Measurements from ENCODE around the gene CDK5R1.
"Not testable (repeated sequence)": the region's sequence is repeated elsewhere in the genome, so short reads cannot be mapped to it uniquely, and the experiment has no call there.

The CDK5R1 gene

DNA sequence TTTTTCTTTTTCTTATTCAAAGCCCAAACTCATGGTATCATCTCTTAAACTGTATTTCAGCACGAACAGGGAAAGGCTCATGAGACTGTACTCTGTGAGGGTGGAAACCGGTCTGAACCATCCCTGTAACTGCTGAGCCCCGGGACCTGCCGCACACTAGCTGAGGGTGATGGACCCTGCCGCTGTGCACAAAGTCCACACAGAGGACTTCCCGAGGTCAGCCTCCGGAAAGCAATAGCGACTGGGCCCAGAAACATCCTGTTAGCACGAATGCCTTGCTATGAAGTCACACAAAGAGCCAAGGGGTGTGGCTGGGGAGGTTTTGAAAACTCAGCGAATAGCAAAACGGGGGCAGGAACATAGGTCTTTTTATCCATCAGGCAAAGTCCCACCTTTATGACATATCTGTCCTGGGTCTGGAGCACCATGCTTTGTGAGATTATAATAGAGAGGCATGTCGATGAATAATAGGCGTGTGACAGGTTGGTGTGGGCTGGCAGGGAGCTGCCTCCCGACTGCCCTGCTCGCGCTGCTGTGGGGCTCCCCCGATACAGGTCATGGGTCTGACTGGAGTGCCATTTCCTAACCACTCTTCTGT, 33.4 kb downstream of the CDK5R1 start:
- Histone ChIP-seq H3K9me3 (ENCODE audit: insufficient read depth, low read depth, low read length) (no peaks in the 10 kb centered on the region), H3K9ac (ENCODE audit: low read depth, low read length) (peak overlapping the region; percentile 85; the same call in 1 of the 2 replicates), H3K27me3 (ENCODE audit: insufficient read depth, low read length) (peaks cover 6% of the 10 kb centered on the region), H3K4me3 (ENCODE audit: low read length) (peak overlapping the region; percentile 64), H3K27ac (ENCODE audit: low read length) (peak overlapping the region; percentile 3), H3K4me1 (ENCODE audit: insufficient read depth, low read length) (peaks cover 49% of the 10 kb centered on the region; the same call in 1 of the 2 replicates), H3K36me3 (ENCODE audit: insufficient read depth, low read depth, low read length) (no peaks in the 10 kb centered on the region)

GRCh38 chr17:32520737-32521404, 34.1 kb downstream of the CDK5R1 start:
- peaks cover 47% of the 10 kb centered on the region; the same call in 1 of the 2 replicates for H3K4me1 ChIP-seq (ENCODE audit: insufficient read depth, low read length)
- no peaks in the 10 kb centered on the region for H3K36me3 ChIP-seq (ENCODE audit: insufficient read depth, low read depth, low read length)
- H3K27me3 ChIP-seq (ENCODE audit: insufficient read depth, low read length), result peaks cover 6% of the 10 kb centered on the region
- H3K9ac ChIP-seq (ENCODE audit: low read depth, low read length), result peak overlapping the region; percentile 85; the same call in 1 of the 2 replicates
- H3K27ac ChIP-seq (ENCODE audit: low read length), result no peak overlapping the region
- H3K4me3 ChIP-seq (ENCODE audit: low read length), result no peak overlapping the region
- H3K9me3 ChIP-seq (ENCODE audit: insufficient read depth, low read depth, low read length), result no peaks in the 10 kb centered on the region

DNA sequence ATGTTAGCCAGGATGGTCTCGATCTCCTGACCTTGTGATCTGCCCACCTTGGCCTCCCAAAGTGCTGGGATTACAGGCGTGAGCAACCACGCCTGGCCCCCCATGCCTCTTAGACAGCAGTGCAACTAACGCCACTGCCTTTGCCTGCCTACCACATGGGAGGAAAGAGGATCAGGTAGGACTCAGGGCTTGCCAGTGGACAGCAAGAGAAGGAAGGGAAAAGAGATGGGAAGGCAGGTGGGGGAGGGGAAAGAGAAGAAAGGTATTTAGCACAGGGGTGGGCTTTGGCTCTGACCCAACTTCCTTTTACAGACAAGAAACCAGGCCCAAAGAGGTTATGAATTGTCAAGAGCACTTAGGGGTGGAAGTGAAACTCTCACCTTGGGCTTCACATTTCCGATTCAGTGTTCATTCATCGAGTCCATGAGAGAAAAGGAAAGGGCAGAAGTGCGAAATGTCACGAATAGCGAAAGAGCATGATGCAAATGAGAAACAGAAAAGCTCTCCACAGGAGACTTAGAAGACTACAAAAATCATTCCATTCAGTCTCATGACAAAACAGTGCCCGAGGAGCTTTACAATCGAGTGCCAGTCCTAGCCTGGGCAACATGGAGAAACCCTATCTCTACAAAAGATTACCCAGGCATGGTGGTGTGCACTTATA, 36.4 kb downstream of the CDK5R1 start:
- Histone ChIP-seq H3K27ac (ENCODE audit: low read length) (no peak overlapping the region), H3K36me3 (ENCODE audit: insufficient read depth, low read depth, low read length) (no peaks in the 10 kb centered on the region), H3K9ac (ENCODE audit: low read depth, low read length) (no peak overlapping the region), H3K4me3 (ENCODE audit: low read length) (no peak overlapping the region), H3K9me3 (ENCODE audit: insufficient read depth, low read depth, low read length) (no peaks in the 10 kb centered on the region), H3K27me3 (ENCODE audit: insufficient read depth, low read length) (peaks cover 5% of the 10 kb centered on the region), H3K4me1 (ENCODE audit: insufficient read depth, low read length) (peaks cover 32% of the 10 kb centered on the region; the same call in 1 of the 2 replicates)

GRCh38 chr17:32523827-32524552, 37.2 kb downstream of the CDK5R1 start:
- no peaks in the 10 kb centered on the region for H3K36me3 ChIP-seq (ENCODE audit: insufficient read depth, low read depth, low read length)
- no peak overlapping the region for H3K27ac ChIP-seq (ENCODE audit: low read length)
- H3K4me3 ChIP-seq (ENCODE audit: low read length), result no peak overlapping the region
- no peaks in the 10 kb centered on the region for H3K27me3 ChIP-seq (ENCODE audit: insufficient read depth, low read length)
- H3K9me3 ChIP-seq (ENCODE audit: insufficient read depth, low read depth, low read length), result no peaks in the 10 kb centered on the region
- H3K9ac ChIP-seq (ENCODE audit: low read depth, low read length), result no peak overlapping the region
- peaks cover 27% of the 10 kb centered on the region; the same call in 1 of the 2 replicates for H3K4me1 ChIP-seq (ENCODE audit: insufficient read depth, low read length)

GRCh38 chr17:32524553-32524880, 37.7 kb downstream of the CDK5R1 start:
- not testable (repeated sequence) for H3K9me3 ChIP-seq (ENCODE audit: insufficient read depth, low read depth, low read length); H3K36me3 ChIP-seq (ENCODE audit: insufficient read depth, low read depth, low read length); H3K27ac ChIP-seq (ENCODE audit: low read length); H3K4me3 ChIP-seq (ENCODE audit: low read length); H3K9ac ChIP-seq (ENCODE audit: low read depth, low read length); H3K27me3 ChIP-seq (ENCODE audit: insufficient read depth, low read length)
- peaks cover 27% of the 10 kb centered on the region; the same call in 1 of the 2 replicates for H3K4me1 ChIP-seq (ENCODE audit: insufficient read depth, low read length)

DNA sequence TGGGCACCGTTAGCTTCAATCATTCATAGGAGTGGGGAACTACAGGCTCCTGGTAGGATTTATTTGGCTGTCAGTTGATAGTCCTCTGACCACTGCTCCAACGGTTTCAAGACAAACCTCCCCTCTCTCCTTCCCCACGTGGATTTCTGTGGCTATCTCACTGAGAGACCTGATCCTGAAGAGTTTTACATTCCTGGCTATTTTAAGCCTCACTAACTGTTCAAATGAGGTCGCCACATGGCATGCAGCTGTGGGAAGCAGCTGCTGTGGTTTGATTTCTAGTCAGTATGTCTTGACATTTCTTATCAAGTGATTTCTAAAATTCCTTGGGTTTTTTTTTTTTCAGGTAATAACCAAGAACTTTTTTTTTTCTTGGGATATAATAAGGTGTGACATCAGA, 38.3 kb downstream of the CDK5R1 start:
- no peak overlapping the region for H3K9ac ChIP-seq (ENCODE audit: low read depth, low read length)
- no peak overlapping the region for H3K4me3 ChIP-seq (ENCODE audit: low read length)
- peaks cover 22% of the 10 kb centered on the region; the same call in 1 of the 2 replicates for H3K4me1 ChIP-seq (ENCODE audit: insufficient read depth, low read length)
- H3K27me3 ChIP-seq (ENCODE audit: insufficient read depth, low read length), result no peaks in the 10 kb centered on the region
- no peaks in the 10 kb centered on the region for H3K36me3 ChIP-seq (ENCODE audit: insufficient read depth, low read depth, low read length)
- H3K27ac ChIP-seq (ENCODE audit: low read length), result no peak overlapping the region
- H3K9me3 ChIP-seq (ENCODE audit: insufficient read depth, low read depth, low read length), result no peaks in the 10 kb centered on the region

DNA sequence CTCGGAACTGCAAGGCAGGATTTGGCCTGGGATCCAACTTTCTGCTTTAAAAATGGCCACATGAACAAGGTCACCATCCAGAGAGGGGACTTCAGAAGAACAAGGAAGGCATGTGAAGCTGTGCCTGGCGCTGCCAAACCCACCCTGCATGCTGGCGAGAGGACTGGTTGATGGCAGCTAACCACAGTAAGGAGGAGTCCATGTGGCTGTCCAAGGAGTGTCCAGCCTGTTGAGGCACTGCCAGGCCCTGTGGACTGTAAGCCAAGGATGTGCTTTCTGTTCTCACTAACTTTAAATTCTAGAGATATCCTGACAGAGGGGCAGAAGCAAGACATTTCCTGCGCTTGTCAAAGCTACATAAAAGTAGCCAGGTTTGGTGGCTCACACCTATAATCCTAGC, 40.4 kb downstream of the CDK5R1 start:
- Histone ChIP-seq H3K9me3 (ENCODE audit: insufficient read depth, low read depth, low read length) (no peaks in the 10 kb centered on the region), H3K4me1 (ENCODE audit: insufficient read depth, low read length) (peaks cover 10% of the 10 kb centered on the region; the same call in 1 of the 2 replicates), H3K36me3 (ENCODE audit: insufficient read depth, low read depth, low read length) (no peaks in the 10 kb centered on the region), H3K9ac (ENCODE audit: low read depth, low read length) (no peak overlapping the region), H3K4me3 (ENCODE audit: low read length) (no peak overlapping the region), H3K27ac (ENCODE audit: low read length) (no peak overlapping the region), H3K27me3 (ENCODE audit: insufficient read depth, low read length) (no peaks in the 10 kb centered on the region)

DNA sequence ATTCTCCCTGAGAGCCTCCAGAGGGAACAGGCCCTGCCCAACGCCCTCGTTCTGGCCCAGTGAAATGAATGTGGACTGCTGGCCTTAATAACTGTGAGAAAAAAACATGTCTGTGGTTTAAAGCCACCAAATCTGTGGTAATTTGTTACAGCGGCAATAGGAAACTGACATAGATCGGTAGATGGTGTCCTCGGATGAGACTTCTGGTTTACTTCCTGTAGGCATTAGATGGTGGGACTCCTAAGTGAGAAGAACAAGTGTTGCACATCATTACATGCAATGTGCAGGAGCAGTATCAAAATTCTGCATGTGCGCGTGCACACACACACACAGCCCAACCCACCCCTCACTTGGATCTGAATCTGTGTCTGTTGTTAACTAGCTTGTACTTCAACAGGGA, 42.0 kb downstream of the CDK5R1 start:
- Histone ChIP-seq H3K9me3 (ENCODE audit: insufficient read depth, low read depth, low read length) (no peaks in the 10 kb centered on the region), H3K4me3 (ENCODE audit: low read length) (no peak overlapping the region), H3K36me3 (ENCODE audit: insufficient read depth, low read depth, low read length) (no peaks in the 10 kb centered on the region), H3K4me1 (ENCODE audit: insufficient read depth, low read length) (peaks cover 2% of the 10 kb centered on the region; the same call in 1 of the 2 replicates), H3K27ac (ENCODE audit: low read length) (no peak overlapping the region), H3K9ac (ENCODE audit: low read depth, low read length) (no peak overlapping the region), H3K27me3 (ENCODE audit: insufficient read depth, low read length) (no peaks in the 10 kb centered on the region)

GRCh38 chr17:32529604-32530003, 42.8 kb downstream of the CDK5R1 start:
- H3K9ac ChIP-seq (ENCODE audit: low read depth, low read length), result no peak overlapping the region
- H3K4me1 ChIP-seq (ENCODE audit: insufficient read depth, low read length), result no peaks in the 10 kb centered on the region
- no peak overlapping the region for H3K4me3 ChIP-seq (ENCODE audit: low read length)
- H3K9me3 ChIP-seq (ENCODE audit: insufficient read depth, low read depth, low read length), result no peaks in the 10 kb centered on the region
- H3K36me3 ChIP-seq (ENCODE audit: insufficient read depth, low read depth, low read length), result no peaks in the 10 kb centered on the region
- no peak overlapping the region for H3K27ac ChIP-seq (ENCODE audit: low read length)
- H3K27me3 ChIP-seq (ENCODE audit: insufficient read depth, low read length), result no peaks in the 10 kb centered on the region

- Histone ChIP-seq H3K27ac (ENCODE audit: low read length) (no peak overlapping the region), H3K36me3 (ENCODE audit: insufficient read depth, low read depth, low read length) (no peaks in the 10 kb centered on the region), H3K27me3 (ENCODE audit: insufficient read depth, low read length) (no peaks in the 10 kb centered on the region), H3K9ac (ENCODE audit: low read depth, low read length) (no peak overlapping the region), H3K9me3 (ENCODE audit: insufficient read depth, low read depth, low read length) (no peaks in the 10 kb centered on the region), H3K4me3 (ENCODE audit: low read length) (no peak overlapping the region), H3K4me1 (ENCODE audit: insufficient read depth, low read length) (peaks cover 4% of the 10 kb centered on the region; the same call in 1 of the 2 replicates)
Measured at GRCh38 chr17:32533296-32533695, 46.5 kb downstream of the CDK5R1 start.

DNA sequence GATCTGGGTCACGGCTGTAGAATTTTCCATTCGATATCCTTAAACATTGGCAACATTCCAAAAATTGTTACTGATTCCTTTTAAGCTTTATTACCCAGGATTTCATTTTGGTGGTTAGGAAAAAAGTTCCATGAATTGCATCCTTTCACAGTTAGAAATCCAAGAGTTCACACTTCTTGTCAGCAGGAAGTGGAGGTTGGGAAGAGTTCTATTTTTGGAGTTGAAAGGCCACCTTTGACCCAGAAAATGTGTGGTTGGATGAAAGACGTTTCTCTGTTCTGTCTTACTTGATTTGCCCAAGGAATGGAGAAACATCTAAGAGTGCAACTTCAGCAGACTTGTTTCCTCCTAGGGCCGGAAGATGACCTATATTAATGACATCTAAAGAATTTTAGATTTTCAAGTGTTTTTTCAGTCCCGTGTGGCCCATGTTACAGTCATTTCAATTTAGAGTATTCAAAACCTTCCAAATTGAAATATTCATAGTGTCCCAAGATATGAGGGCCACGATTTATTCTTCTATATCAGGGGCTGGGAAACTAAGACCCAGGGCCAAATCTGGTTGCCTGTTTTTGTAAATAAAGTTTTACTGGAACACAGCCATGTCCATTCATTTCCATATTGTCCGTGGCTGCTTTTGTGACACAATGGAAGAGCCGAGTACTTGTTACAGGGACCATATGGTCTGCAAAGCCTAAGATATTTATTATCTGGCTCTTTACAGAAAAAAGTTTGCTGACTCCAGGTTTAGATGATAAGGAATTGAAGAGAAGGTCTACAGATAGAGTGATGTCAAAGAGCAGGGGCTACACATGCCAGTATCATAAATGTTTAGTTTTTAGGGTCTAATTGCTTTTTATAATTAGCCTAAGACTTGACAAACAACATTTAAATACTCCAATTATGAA, 50.2 kb downstream of the CDK5R1 start:
- H3K36me3 ChIP-seq (ENCODE audit: insufficient read depth, low read depth, low read length), result no peaks in the 10 kb centered on the region
- H3K27me3 ChIP-seq (ENCODE audit: insufficient read depth, low read length), result no peaks in the 10 kb centered on the region
- H3K9ac ChIP-seq (ENCODE audit: low read depth, low read length), result no peak overlapping the region
- peaks cover 7% of the 10 kb centered on the region; the same call in 1 of the 2 replicates for H3K4me1 ChIP-seq (ENCODE audit: insufficient read depth, low read length)
- H3K4me3 ChIP-seq (ENCODE audit: low read length), result no peak overlapping the region
- no peak overlapping the region for H3K27ac ChIP-seq (ENCODE audit: low read length)
- H3K9me3 ChIP-seq (ENCODE audit: insufficient read depth, low read depth, low read length), result no peaks in the 10 kb centered on the region
